Karpas-422 (cell line): ENCODE data around the gene MALRD1. TPM values are rescaled to one million over a fixed set of nuclear protein-coding genes. Genes with fewer than 3 reads are reported as not detected.

Experiments
- DNase-seq: peaks from one replicate; pipeline ENCODE4 v3.0.0-alpha.2; 2015
- H2AFZ ChIP-seq: fragments of 200-600 bp; sonication (generic); 2 replicates; pipeline ENCODE4 v1.6.1; 2014; ENCODE audit warnings: antibody characterized with exemption, low read length, mixed read lengths
- H3K27ac ChIP-seq: fragments of 200-600 bp; sonication (generic); 2 replicates; pipeline ENCODE4 v1.5.1; 2014; ENCODE audit warnings: mild to moderate bottlenecking, low read length, moderate library complexity
- H3K27me3 ChIP-seq: fragments of 200-600 bp; sonication (generic); 2 replicates; pipeline ENCODE4 v1.6.1; 2014; ENCODE audit warnings: low read length, mixed read lengths
- H3K36me3 ChIP-seq: fragments of 200-600 bp; sonication (generic); 2 replicates; pipeline ENCODE4 v1.6.1; 2014; ENCODE audit warnings: low read length, mixed read lengths; ENCODE audit not compliant: insufficient read depth
- H3K4me1 ChIP-seq: fragments of 200-600 bp; sonication (generic); 2 replicates; pipeline ENCODE4 v1.6.1; 2014; ENCODE audit warnings: mild to moderate bottlenecking, low read length, mixed read lengths
- H3K4me2 ChIP-seq: fragments of 200-600 bp; sonication (generic); 2 replicates; pipeline ENCODE4 v1.6.1; 2014; ENCODE audit warnings: low read length, low read depth, mild to moderate bottlenecking; ENCODE audit not compliant: poor library complexity, severe bottlenecking
- H3K4me3 ChIP-seq: fragments of 200-600 bp; sonication (generic); 2 replicates; pipeline ENCODE4 v1.5.1; 2014; ENCODE audit warnings: mild to moderate bottlenecking, antibody characterized with exemption, low read length, mixed read lengths
- H3K79me2 ChIP-seq: fragments of 200-600 bp; sonication (generic); 2 replicates; pipeline ENCODE4 v1.6.1; 2014; ENCODE audit warnings: mild to moderate bottlenecking, low read length, mixed read lengths
- H3K9ac ChIP-seq: fragments of 200-600 bp; sonication (generic); 2 replicates; pipeline ENCODE4 v1.6.0; 2014; ENCODE audit warnings: low read length
- H3K9me2 ChIP-seq: fragments of 200-600 bp; sonication (generic), shearing (Covaris generic); replicated peaks from 2 replicates; pipeline ENCODE4 v1.6.0; 2014; ENCODE audit warnings: mild to moderate bottlenecking, low read length, moderate library complexity; ENCODE audit not compliant: insufficient read depth
- H3K9me3 ChIP-seq: fragments of 300-700, 200-600 bp; sonication (generic); 2 replicates; pipeline ENCODE4 v1.6.1; 2014; ENCODE audit warnings: low read length, mixed read lengths
- H4K20me1 ChIP-seq: fragments of 200-600 bp; sonication (generic); 2 replicates; pipeline ENCODE4 v1.6.1; 2014; ENCODE audit warnings: mild to moderate bottlenecking, antibody characterized with exemption, low read length, low read depth; ENCODE audit not compliant: insufficient read depth
- total RNA-seq: library from RNA; depleted of rRNA; stranded (reverse); fragments of >200 nt; shearing (Covaris generic); gene quantifications from 2 replicates; pipeline ENCODE4 v1.2.3, GENCODE V29; 2014; ENCODE audit warnings: low replicate concordance

Gene MALRD1
- total RNA-seq, 1 experiment from 2014 or later, result not detected

DNA sequence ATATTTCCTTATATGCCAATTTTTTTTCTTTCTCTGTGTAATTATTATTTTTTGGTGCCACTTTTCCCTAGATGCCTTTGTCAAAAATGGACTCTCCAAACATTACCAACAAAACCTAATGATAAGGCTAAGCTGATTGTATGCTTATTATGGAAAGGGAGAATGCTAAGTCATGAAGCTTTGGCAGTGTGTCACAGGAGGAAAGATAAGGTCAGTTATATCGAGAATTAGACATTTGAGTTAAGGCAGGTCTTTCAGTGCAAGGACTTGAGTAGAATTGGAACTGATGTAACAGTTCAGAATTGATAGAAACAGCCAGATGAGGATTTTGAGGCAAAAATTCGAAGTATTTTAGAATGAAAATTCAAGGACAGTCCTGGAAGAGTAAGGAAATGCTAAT is 16.8 kb upstream of the MALRD1 start:
- Histone ChIP-seq H3K9me2 (no peaks in the 10 kb centered on the region), H3K4me1 (no peaks in the 10 kb centered on the region), H3K27me3 (no peaks in the 10 kb centered on the region), H3K4me3 (no peak overlapping the region), H3K79me2 (no peaks in the 10 kb centered on the region), H3K4me2 (no peak overlapping the region), H2AFZ (no peak overlapping the region), H3K9ac (no peak overlapping the region), H3K36me3 (no peaks in the 10 kb centered on the region), H4K20me1 (no peaks in the 10 kb centered on the region), H3K27ac (no peak overlapping the region), H3K9me3 (peaks cover 9% of the 10 kb centered on the region)
- no peak for DNase-seq

DNA sequence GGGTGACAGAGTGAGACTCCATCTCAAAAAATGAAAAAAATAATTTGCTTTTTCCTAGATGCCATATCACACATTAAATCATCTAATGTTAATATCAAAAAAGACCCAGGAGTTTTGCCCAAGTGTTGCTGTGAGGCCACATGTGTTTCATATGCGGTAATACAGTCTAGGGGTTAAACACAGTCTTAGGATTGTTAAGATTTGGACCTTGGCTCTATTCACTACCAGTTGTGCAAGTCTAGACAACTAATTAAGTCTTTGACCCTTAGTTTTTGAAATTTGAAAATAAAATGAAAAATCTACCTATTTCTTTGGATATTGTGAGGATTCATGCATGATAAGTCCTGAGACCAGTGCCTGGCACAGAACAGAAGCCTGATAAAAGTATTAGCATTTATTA is 14.9 kb upstream of the MALRD1 start:
- Histone ChIP-seq H3K36me3 (no peaks in the 10 kb centered on the region), H3K79me2 (no peaks in the 10 kb centered on the region), H3K27me3 (no peaks in the 10 kb centered on the region), H3K9ac (no peak overlapping the region), H3K4me3 (no peak overlapping the region), H4K20me1 (no peaks in the 10 kb centered on the region), H3K4me1 (no peaks in the 10 kb centered on the region), H3K27ac (no peak overlapping the region), H3K9me3 (peaks cover 9% of the 10 kb centered on the region), H3K4me2 (no peak overlapping the region), H3K9me2 (no peaks in the 10 kb centered on the region), H2AFZ (no peak overlapping the region)
- DNase-seq, result no peak

DNA sequence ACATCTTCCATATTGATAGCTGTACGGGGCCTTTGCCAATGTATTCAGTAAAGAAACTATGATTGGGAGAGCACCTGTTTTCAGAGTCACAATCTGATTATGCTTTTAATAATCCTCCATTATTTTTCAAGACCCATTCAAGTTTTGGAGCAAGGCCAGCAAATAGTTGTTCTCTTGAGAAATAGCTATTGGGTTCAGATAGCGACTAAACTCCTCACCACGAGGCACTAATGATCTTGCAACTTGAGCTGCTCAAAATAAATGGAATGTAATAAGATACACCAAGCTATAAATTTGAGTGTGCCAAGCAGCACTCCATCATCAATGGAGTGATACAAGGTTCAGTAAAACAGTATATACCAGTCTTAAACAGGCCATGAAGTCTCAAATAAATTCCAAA is 7.4 kb upstream of the MALRD1 start:
- no peaks in the 10 kb centered on the region for H3K9me3 ChIP-seq
- no peak for DNase-seq
- H2AFZ ChIP-seq, result no peak overlapping the region
- H3K4me2 ChIP-seq, result no peak overlapping the region
- H3K4me1 ChIP-seq, result no peaks in the 10 kb centered on the region
- H3K36me3 ChIP-seq, result no peaks in the 10 kb centered on the region
- no peak overlapping the region for H3K9ac ChIP-seq
- no peaks in the 10 kb centered on the region for H3K9me2 ChIP-seq
- H4K20me1 ChIP-seq, result no peaks in the 10 kb centered on the region
- no peak overlapping the region for H3K4me3 ChIP-seq
- H3K79me2 ChIP-seq, result no peaks in the 10 kb centered on the region
- no peaks in the 10 kb centered on the region for H3K27me3 ChIP-seq
- H3K27ac ChIP-seq, result no peak overlapping the region

DNA sequence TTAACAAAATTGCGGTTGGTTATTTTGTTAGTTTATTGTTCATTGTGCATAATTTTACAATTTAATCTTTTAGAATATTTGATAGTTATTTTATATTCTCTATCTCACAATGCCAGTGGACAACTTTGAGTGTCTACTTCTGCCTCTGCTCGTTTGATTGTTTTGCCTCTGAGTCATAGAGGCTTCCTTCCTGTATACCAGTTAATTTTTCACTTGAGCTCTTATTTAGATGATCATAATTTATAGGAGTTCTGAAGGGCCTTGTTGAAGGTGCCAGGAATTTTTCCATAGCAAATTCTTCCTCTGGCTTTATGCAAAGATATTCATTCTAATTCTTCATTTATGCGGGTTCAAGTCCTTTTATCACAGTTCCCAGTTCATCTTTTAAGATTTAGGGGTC is 5.2 kb upstream of the MALRD1 start:
- no peak overlapping the region for H3K4me3 ChIP-seq
- H3K79me2 ChIP-seq, result no peaks in the 10 kb centered on the region
- no peak overlapping the region for H3K4me2 ChIP-seq
- H3K9me3 ChIP-seq, result no peaks in the 10 kb centered on the region
- H3K27me3 ChIP-seq, result no peaks in the 10 kb centered on the region
- no peaks in the 10 kb centered on the region for H3K36me3 ChIP-seq
- H3K9ac ChIP-seq, result no peak overlapping the region
- H3K27ac ChIP-seq, result no peak overlapping the region
- H4K20me1 ChIP-seq, result no peaks in the 10 kb centered on the region
- no peaks in the 10 kb centered on the region for H3K9me2 ChIP-seq
- no peak for DNase-seq
- H3K4me1 ChIP-seq, result no peaks in the 10 kb centered on the region
- H2AFZ ChIP-seq, result no peak overlapping the region

DNA sequence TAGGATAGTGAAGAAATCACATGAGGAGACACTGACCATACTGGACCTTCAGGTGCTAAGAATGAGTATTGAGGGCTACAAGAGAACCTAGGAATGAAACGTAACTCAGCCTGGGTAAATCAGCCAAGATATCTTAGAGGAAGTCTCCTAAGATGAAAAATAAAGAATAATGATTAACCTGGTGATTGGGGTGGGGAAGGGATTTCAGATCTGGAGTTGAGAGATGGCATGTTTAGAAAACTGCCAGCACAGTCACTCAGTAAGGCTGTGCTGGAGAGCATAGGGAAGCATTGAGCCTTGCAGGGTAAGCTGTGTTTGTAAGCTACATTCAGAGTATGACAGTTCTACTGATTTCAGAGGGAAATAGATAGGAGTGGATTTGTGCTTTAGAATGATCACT is 1.9 kb upstream of the MALRD1 start:
- no peaks in the 10 kb centered on the region for H3K9me3 ChIP-seq
- DNase-seq, result no peak
- H3K79me2 ChIP-seq, result no peaks in the 10 kb centered on the region
- no peak overlapping the region for H3K27ac ChIP-seq
- no peak overlapping the region for H2AFZ ChIP-seq
- no peak overlapping the region for H3K4me3 ChIP-seq
- no peaks in the 10 kb centered on the region for H3K9me2 ChIP-seq
- no peaks in the 10 kb centered on the region for H4K20me1 ChIP-seq
- H3K9ac ChIP-seq, result no peak overlapping the region
- H3K36me3 ChIP-seq, result no peaks in the 10 kb centered on the region
- no peaks in the 10 kb centered on the region for H3K27me3 ChIP-seq
- H3K4me1 ChIP-seq, result no peaks in the 10 kb centered on the region
- H3K4me2 ChIP-seq, result no peak overlapping the region

DNA sequence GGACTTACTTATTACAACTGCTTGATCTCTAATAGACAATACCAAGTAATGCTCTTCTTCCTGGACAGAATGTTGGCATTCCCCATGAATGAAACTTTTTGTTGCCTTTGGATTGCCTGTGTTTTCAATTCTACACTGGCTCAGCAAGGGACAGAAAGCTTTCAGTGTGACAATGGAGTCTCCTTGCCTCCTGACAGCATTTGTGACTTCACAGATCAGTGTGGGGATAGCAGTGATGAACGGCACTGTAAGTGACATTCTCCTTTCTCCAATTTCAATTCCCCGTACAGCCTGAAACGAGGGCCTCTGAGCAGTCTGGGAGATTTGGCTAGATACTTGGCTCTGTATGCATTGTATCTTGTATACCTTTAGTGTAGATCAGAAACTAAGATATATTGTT is 290 bp downstream of the MALRD1 start:
- Histone ChIP-seq H4K20me1 (no peaks in the 10 kb centered on the region), H3K9ac (no peak overlapping the region), H3K27me3 (no peaks in the 10 kb centered on the region), H3K4me3 (no peak overlapping the region), H3K79me2 (no peaks in the 10 kb centered on the region), H3K27ac (no peak overlapping the region), H3K9me2 (no peaks in the 10 kb centered on the region), H3K9me3 (no peaks in the 10 kb centered on the region), H2AFZ (no peak overlapping the region), H3K4me1 (no peaks in the 10 kb centered on the region), H3K4me2 (no peak overlapping the region), H3K36me3 (no peaks in the 10 kb centered on the region; the same call in 1 of the 2 replicates)
- no peak for DNase-seq

DNA sequence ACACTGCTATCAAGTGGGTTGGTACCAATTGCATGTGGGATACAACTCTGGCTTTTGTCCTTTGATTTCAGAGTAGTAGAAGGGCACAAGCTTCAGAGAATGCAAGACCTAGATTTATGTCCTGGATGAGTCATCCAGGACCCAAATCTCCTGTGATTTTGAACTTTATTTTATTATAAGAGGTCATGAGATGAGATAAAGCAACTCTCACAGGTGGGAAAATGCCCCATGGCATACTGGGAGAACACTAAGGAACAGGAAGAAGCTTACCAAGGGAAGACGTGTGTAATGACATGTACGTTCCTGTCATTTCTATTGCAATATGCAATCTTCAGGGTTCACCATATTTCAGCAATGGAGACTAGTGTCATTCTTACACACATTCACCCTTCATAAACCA is 966 bp downstream of the MALRD1 start:
- H3K36me3 ChIP-seq, result no peaks in the 10 kb centered on the region; the same call in 1 of the 2 replicates
- H3K4me2 ChIP-seq, result no peak overlapping the region
- no peak overlapping the region for H2AFZ ChIP-seq
- no peak overlapping the region for H3K27ac ChIP-seq
- H3K9me3 ChIP-seq, result no peaks in the 10 kb centered on the region
- no peak overlapping the region for H3K9ac ChIP-seq
- no peaks in the 10 kb centered on the region for H3K4me1 ChIP-seq
- no peaks in the 10 kb centered on the region for H3K27me3 ChIP-seq
- H3K79me2 ChIP-seq, result no peaks in the 10 kb centered on the region
- no peak for DNase-seq
- no peak overlapping the region for H3K4me3 ChIP-seq
- no peaks in the 10 kb centered on the region for H4K20me1 ChIP-seq
- no peaks in the 10 kb centered on the region for H3K9me2 ChIP-seq

DNA sequence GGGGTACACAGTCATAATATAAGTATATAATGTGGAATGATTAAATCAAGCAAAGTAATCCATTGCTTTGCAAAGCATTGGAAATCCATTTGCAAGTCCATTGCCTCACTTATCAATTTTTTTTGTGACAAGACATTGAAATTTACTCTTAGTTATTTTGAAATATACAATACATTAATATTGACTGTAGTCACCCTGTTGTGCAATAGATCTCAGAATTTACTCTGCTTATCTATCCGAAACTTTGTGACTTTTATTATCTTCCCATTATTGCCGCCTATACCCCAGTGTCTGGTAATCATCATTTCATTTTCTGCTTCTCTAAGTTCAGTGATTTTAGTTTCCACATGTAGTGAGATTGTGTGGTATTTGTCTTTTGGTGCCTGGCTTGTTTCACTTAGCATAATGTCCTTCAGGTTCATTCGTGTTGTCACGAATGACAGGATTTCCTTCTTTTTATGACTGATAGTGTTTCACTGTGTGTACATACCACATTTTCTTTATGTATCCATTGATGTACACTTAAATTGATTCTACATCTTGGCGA is 5.8 kb downstream of the MALRD1 start:
- H3K9ac ChIP-seq, result no peak overlapping the region
- H3K4me1 ChIP-seq, result no peaks in the 10 kb centered on the region

DNA sequence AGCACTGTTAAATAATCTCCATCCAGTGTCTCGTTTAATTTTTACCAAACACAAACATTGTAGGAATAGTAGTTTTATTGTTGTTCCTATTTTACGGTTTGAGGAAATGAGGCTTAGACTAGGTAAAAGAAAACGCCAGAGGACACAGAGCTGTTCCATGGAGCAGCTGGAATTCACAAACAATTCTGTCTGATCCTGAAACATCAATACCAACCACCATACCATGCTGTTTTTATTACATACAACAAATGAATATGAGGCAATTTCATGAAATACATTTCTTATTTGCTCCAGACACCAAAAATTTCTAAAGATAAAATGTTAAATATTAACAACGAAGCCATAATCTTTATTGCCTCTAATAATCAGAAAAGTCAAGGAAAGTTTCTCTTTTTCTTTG is 9.4 kb downstream of the MALRD1 start:
- Histone ChIP-seq H3K4me1 (no peaks in the 10 kb centered on the region), H4K20me1 (no peaks in the 10 kb centered on the region), H3K79me2 (no peaks in the 10 kb centered on the region), H2AFZ (no peak overlapping the region), H3K9me3 (peaks cover 11% of the 10 kb centered on the region), H3K9ac (no peak overlapping the region), H3K9me2 (no peaks in the 10 kb centered on the region), H3K36me3 (no peaks in the 10 kb centered on the region; the same call in 1 of the 2 replicates), H3K4me2 (no peak overlapping the region), H3K27me3 (no peaks in the 10 kb centered on the region), H3K4me3 (no peak overlapping the region), H3K27ac (no peak overlapping the region)
- no peak for DNase-seq

More for the DNA sequence above, 5.8 kb downstream of the MALRD1 start:
- no peak overlapping the region for H2AFZ ChIP-seq
- H3K27me3 ChIP-seq, result no peaks in the 10 kb centered on the region
- H3K9me2 ChIP-seq, result no peaks in the 10 kb centered on the region
- no peaks in the 10 kb centered on the region for H4K20me1 ChIP-seq
- H3K9me3 ChIP-seq, result no peaks in the 10 kb centered on the region
- DNase-seq, result no peak
- no peaks in the 10 kb centered on the region; the same call in 1 of the 2 replicates for H3K36me3 ChIP-seq
- H3K79me2 ChIP-seq, result no peaks in the 10 kb centered on the region
- no peak overlapping the region for H3K27ac ChIP-seq
- H3K4me3 ChIP-seq, result no peak overlapping the region
- H3K4me2 ChIP-seq, result no peak overlapping the region
